HG03460 (cell line): ENCODE results near the gene GALNT4.

Experiments
- ATAC-seq: cut with Tn5 transposase; IDR thresholded peaks from one replicate; pipeline ENCODE4 v1.9.1; 2021; ENCODE audit not compliant: unreplicated experiment

GALNT4 gene

DNA sequence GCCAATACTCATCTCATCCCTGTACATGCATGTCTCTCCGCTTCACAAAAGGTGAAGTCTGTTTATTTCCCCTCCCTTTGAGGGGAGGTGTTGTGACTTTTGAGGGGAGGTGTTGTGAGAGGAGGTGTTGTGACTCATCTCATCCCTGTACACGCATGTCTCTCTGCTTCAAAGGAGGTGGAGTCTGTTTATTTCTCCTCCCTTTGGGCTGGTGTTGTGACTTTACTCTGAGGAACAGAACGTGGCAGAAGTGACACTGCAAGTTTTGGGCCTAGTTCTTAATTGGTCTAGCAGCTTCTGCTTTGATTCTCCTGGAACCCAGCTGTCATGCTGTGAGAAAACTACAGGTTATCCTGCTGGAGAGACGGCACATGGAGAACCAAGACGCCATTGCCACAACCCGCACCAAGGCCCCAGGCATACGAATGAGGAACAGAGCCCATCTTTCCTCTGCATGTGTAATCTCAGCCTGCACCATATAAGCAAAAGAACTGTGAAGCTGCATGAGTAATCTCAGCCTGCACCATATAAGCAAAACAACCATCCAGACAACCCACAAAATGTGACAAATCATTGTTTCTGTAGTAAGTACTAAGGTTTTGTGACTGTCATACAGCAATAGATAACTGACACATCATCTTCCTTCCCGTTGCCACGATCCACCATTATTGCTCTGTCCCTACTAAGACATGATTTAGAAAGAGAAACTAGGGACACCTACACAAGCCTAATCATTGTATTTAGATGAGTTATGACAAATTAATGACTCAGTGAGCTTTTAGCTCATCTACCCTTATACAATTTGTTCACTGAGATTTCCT lies 30.0 kb downstream of the GALNT4 start:
- ATAC-seq = peak; percentile 54

DNA sequence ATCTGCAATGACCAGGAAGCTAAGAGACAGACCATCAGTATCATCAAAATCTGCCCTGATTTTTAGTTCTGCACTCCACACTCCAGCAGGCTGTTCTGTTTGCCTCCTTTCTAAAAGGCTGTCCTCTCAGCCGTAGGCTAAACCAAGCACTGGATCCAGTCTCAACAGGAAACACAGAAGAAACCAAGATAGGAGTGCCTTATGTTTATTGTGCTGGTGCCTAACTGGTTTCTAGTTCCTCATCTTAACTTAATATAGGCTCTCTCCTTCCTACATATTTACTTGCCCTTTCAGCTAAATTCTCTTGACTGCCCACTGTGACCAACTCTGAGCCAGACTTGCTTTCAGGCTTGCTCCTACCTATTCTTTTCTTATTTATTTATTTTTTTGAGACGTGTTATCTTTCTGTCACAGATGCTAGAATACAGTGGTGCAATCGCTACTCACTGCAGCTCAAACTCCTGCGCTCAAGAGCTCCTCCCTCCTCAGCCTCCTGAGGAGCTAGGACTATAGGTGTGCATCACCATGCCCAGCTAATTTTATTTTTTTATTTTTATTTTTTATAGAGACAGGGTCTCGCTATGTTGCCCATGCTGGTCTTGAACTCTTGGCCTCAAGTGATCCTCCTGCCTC lies 30.8 kb downstream of the GALNT4 start:
- ATAC-seq = no peak

DNA sequence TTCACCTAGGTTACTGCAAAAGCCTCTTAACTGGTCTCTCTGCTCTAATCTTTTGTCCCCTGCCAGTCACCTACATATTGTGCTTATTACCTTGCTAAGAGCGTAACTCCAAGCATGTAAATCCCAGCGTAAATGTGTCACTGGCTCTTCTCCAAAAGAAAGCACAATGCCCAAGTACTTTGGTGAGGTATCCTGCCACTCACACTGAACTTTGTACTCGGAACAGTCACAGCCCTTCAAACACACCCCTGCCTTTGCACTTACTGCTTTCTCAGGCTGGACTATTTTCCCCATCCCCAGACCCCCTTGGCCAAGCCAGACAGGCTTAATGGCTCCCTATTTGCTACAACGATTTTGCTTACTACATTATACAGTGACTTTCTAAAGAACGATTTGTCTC lies 31.7 kb downstream of the GALNT4 start:
- no peak for ATAC-seq

DNA sequence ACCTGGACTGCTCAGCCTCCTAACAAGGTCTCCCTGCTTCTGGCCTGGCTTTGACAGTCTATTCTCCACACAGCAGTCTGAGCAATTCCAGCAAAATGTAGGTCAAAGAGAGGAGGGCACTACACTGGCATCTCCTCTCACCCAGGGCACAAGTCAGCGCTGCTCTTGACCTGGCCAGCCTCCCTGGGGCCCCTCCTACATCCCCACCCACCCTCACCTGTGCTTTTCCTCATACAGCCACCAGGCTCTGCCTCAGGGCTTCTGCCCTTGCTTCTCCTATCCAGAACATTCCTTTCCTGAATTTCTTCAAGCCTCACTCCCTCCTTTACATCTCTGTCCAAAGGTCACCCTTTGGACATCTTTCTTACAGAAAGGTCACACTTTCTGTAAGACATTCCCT lies 33.7 kb downstream of the GALNT4 start:
- no peak for ATAC-seq

DNA sequence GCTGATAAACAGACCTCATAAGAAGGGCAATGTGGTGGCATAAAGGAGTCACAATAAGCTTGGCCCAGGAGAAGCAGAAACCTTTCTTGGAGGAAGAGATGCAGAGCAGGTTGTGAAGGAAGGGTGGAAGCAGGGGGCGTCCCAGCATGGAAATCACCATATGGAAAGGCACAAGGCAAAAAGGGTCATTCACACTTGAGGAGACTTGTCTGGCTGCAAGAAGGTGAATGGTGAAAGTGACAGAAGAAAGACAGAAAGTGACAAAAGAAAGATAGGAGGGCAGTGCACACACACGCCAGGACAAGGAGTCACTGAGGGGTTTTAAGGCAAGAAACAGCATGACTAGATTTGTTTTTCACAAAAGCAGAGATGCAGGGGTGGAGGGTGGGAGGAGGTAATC lies 38.3 kb downstream of the GALNT4 start:
- ATAC-seq = no peak

DNA sequence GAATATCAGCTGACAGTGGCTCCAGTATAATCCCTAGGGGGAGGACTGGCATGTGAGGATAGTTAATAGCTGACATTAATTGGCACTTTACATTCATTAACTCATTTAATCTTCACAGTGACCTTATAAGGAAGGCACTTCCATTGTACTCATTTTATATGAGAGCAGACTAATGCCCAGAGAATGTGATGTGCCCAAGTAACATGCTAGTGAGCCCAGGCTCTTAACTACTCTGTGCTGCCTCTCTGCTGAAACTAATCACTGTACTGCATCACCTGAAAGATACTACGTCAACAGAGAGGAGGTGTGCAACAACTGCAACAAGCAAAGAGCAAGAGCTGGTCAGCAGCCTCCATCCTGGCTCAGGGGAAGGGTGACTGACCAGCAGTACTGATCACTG lies 40.1 kb downstream of the GALNT4 start:
- no peak for ATAC-seq

DNA sequence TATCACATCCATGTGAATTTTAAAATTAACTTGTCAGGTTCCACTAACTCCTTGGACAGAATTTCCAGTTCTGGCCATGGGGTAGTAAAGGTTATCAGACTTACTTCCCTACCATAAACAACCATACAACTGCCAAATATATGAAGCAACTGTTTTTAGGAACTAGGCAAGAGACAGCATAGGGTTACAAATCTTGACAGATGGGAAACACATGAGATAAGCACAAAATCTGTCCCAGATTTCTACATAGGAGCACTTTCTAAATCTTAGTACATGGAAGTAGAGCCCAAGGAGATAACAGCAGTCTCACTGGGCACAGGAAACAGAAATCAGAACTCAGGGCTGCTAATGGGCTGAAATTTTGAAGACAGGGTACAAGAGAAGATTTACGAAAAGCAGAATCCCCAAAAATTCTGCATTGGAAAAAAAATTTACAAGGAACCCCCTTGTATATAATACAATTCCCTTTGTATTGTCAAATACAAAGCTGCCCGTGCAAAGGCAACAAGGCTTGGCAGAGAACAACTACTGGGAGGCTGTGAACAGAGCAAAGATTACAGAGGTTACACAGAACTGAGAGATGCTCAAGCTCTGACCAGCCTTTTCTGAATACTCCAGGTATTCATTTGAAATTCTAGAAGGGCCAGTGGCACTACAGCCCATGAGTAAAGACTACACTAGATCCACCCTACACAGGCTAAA lies 43.2 kb downstream of the GALNT4 start:
- ATAC-seq = no peak

DNA sequence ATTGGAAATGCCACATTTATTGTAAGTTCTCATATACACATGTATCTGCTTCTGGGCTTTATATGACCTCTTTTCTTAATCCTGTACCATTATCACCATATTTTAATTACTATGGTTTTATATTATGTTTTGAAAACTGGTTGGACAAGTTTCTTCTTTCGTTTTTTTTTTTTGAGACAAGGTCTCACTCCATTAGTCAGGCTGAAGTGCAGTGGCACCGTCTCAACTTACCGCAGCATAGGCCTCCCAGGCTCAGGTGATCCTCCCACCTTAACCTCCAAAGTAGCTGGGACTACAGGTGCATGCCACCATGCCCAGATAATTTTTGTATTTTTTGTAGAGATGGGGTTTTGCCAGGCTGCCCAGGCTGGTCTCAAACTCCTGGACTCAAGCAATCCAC lies 44.6 kb downstream of the GALNT4 start:
- no peak for ATAC-seq

DNA sequence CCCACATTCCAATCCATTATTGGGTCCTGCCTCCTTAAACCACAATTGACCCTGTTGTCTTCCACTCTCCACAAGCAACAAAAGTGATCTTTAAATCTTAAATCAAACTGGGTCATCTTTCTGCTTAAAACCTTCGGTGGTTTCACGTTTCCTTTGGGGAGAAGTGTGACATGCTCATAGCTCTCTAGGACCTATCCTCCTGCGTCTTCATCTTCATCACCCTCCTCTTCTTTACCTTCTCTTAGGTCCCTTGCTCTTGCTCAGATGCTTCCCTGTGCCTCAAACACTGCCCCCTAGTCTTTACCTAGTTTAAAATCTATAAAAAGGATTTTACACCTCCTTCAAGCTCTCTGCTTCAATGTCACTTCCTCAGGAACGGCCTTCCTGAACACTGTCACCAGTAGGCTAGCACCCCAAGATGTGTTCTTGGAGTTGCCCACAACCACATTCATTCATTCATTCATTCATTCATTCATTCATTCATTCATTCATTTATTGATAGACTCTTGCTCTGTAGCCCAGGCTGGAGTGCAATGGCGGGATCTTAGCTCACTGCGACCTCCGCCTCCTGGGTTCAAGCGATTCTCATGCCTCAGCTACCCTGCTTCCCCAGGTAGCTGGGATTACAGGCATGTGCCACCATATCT lies 46.8 kb downstream of the GALNT4 start:
- no peak for ATAC-seq

DNA sequence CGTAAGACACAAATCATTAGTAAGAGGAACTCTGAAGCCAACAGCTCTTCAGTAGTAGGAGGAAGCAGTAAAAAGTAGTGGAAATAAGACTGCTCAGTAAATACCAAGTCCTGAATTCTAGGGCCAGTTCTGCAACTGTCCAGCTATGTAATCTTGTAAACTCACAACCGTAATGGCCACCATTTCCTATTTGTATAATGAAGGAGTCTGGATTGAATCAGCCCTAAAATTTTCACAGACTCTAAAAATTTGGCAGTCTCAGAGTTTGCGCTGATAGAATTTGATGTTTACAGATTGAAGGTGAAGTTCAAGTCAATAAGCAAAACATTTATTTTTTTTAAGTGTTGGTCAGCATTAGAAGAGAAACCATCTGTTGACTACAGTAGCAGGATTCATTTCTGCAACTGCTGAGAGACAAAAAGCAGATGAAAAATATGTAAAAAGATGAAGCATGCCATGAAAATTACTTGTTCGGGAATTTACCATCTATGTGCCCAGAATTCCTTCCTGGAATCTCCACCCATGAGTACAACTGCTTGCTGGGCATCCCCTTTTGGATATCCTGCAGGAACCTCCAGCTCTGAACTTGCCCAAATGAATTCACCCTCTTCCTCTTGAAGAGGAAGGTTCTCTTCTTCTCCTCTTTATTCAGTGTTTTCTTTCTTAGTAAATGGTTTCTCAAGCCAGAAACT lies 47.5 kb downstream of the GALNT4 start:
- no peak for ATAC-seq

DNA sequence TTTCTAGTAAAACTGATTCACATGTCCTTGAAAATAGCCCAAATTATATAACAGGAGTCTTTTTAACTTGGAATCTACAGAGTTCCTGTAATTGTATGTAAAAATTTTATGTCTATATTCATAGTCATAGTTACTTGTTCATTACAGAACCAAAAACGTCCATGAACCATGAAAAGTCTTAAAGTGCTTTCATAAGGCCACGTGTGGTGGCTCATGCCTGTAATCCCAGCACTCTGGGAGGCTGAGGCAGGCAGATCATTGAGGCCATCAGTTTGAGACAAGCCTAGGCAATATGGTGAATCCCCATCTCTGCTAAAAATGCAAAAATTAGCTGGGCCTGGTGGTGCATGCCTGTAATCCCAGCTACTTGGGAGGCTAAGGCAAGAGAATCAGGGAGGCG lies 48.4 kb downstream of the GALNT4 start:
- no peak for ATAC-seq

DNA sequence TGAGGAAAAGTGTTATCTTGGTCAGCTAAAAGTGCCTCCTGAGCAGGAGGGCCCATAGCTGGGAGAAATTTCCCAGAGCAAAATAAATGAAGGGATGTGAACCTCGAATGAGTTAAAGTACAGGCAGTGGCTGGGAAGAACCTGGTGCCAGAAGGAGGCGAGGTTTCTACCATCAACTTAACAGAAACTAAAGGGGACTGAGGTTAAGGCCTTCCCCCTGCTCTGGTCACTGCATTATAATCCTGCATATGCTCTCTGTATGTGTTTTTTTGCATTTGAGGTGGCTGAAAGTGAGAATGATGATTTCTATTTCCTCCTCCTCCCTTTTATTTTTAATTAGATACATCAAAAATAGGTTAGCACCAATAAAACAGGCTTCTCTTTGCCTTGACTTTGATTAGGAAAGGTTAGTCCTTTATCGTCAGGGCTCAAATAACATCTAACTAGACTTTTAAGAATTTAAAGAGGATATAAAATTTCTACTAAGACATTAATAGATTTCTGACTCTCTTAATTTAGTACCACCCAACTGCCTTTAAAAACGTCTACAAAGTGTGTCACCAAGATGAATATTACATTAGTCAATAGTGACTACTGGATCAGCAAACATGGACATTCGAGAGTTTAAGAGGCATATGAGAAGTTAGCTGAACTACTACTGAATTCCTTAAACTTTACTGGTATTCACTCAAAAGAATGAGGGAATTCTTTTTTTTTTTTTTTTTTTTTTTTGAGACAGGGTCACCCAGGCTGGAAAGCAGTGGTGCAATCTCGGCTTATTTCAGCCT lies 49.2 kb downstream of the GALNT4 start:
- ATAC-seq = no peak

DNA sequence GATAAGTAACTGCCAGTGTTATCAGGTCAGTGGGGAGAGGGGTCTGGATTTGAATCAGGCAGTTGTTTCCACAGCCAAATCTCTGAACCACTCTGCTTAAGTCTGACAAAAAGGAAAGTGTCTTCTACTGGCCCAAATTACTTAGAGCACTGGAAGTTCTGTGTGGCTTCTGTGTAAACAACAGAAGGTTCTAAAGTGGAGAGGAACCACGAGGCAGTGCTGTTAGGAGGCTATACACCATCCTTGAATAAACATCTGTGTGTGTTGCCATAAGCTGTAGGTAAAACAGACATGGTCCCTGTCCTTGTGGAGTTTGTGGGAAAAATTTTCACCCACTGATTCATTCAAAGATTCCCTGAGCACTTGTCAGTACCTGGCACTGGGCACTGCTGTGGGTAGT lies 50.0 kb downstream of the GALNT4 start:
- ATAC-seq = no peak
